ENCODE data around the gene AGGF1.
"Not testable (repeated sequence)": the region's sequence is repeated elsewhere in the genome, so short reads cannot be mapped to it uniquely, and the experiment has no call there.

Gene AGGF1

GRCh38 chr5:77028631-77029375, 1.4 kb upstream of the AGGF1 start:
- DNase-seq: no peak

GRCh38 chr5:77029376-77029885, 773 bp upstream of the AGGF1 start:
- DNase-seq: peak; percentile 9

DNA sequence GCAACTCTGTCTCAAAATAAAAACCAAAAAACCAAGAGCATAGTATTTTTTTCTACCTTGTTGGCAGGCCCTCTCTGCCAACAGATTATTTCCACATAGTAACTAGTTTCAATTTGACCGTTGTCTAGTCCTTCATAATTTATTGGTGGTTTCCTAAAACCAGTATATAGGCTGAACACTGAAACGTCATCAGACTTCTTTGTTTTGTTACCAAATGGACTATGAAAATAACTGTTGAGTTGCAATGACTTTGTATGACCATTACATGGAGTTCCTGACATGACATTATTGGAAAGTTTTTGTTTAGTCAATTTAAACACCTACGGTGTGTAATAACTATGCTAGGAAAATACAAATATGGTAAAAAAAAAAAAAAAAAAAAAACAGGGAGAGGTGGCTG, 1.7 kb downstream of the AGGF1 start:
- DNase-seq: no peak

GRCh38 chr5:77032635-77033034, 2.4 kb downstream of the AGGF1 start:
- no peak for DNase-seq

GRCh38 chr5:77033338-77033737, 3.1 kb downstream of the AGGF1 start:
- DNase-seq: no peak

DNA sequence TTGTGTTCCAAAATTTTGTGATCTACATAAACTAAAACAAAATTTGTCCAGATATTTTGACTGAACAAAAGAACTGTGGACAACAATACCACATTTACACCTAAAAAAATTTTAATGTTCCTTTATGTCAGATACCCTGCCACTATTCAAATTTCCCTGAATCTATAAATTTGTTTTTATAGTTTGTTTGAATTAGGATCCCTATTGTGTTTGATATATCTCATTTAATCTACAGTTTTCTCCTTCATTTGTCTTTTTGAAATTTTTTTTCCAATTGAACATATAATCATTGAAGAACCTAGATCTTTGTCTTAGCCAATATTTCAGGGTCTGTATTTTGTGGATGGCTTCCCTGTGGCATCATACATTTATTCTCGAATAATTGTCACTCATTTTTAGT, 5.7 kb downstream of the AGGF1 start:
- no peak for DNase-seq

- no peak for DNase-seq
Observed at GRCh38 chr5:77046416-77047073, 16.3 kb downstream of the AGGF1 start.

DNA sequence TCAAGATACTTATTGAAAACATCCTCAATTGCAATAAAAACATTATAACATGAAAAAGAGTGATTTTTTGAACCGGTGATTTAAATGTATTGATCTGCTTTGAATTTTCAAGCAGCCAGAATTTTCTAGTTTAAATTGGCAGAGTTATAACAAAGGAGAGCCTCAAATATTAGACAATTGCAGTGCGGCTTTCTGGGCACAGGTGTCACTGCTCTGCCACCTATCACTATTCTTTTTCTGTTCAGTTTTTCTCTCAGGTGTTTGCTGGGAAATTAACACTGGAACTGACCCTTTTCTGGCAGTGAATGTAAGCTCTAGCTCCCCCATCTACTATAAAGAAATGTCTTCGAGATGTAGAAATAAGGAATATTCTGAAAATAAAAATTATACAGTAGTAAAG, 33.8 kb downstream of the AGGF1 start:
- no peak for DNase-seq

GRCh38 chr5:77065256-77065655, 35.1 kb downstream of the AGGF1 start:
- no peak for DNase-seq

- DNase-seq: no peak
Observed at GRCh38 chr5:77066184-77066583, 36.0 kb downstream of the AGGF1 start.

DNA sequence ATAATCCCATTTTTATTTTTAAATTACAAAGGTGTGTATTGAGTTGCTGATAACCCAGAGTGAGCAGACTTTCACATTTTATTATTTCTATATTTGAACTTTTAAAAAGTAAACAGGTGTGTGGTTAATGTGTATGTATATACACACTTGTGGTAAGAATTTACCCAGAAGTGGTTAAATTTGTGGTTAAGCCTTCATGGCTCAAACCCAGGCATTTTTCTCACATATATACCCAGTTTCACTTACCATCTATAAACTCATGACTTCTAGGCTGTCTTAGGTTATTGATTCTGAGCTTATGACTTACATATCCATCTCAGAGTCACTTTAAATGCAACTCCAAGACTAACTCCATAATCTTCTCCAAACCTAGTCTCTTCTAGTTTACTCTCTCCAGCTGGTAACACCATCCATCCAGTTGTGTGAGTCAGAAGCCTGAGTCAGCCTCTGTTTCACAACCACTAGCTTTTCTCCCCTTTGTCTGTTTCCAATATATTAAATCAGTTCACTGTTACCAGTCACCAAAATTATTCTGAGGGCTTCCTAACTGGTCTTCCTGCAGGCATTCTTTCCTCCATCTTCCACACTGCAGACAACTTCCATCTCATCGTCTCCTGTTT, 36.7 kb downstream of the AGGF1 start:
- DNase-seq: no peak

DNA sequence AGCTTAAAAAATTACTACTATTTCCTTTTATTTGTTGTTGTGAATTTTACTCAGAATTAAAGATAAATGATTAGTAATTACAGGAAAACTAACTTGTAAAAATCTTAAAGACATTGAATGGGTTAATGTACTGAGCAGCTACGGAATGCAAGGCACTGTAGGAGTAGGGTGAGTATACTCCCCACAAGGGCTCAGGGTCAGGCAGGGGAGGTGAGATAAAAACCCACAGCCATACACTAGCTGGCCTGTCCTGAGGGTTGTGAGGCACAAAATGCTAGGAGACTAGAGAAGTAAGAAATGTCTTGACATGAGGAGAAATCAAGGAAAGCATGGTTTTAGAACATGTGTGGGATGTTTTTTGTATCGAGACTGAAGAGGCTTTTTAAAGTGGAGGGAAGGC, 43.5 kb downstream of the AGGF1 start:
- peak; percentile 29 for DNase-seq

DNA sequence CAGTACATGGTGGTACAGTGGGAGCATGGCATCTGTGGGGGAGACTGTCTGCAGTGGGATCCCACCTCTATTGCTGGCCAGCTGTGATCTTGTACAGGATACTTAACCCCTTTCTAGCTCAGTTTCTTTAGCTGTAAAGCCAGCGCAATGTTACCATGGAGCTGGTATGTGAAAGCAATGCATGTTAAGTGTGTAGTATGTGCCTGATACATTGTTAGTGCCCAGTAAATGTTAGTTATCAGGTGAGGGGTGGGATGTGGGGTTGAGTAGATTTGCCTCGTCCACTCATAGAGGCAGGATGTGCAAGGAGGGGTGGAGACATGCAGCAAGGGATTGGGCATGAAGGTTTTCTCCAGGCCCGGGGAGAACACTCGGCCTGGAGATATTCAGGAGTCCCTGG, 44.5 kb downstream of the AGGF1 start:
- DNase-seq: no peak

DNA sequence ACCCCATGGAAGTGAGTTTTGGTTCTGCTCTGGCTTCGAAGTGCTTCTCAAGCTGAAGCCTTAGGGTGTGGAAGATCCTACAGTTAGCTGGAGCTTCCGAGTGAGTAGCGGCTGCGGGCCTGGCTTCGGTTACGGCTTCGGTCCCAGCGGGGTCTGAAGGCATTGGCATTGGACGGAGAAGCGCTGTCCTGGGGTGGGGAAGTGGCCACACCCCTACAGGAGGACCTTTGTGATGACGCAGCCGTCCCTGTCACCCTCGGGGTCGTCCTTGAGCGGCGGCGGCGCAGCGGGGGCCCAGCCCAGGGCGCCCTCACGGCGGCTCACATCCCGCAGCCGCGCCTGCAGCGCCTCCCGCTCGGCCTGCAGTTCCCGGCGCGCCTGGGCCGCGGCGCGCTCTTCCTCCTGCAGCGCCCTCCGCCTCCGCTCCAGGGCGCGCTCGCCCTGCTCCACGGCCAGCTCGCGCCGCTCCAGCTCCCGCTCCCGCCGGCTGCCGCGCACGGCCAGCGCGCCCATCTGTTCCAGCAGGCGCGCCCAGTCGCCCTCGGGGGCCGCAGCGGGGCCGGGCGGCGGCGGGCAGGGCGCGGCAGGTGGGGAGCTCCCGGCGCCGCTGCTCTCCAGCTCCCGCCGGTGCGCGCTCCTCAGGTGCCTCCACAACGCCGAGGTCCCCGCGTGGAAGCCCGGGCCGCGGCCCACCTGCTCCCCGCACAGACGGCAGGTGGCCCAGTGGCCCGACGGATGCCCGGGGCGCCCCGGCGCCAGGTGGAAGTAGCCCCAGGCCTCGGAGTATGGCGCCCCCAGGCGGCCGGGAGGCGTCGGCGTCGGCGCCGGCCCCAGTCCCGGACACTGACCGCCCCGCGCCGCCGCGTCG, 47.0 kb downstream of the AGGF1 start:
- DNase-seq: peak; percentile 72

DNA sequence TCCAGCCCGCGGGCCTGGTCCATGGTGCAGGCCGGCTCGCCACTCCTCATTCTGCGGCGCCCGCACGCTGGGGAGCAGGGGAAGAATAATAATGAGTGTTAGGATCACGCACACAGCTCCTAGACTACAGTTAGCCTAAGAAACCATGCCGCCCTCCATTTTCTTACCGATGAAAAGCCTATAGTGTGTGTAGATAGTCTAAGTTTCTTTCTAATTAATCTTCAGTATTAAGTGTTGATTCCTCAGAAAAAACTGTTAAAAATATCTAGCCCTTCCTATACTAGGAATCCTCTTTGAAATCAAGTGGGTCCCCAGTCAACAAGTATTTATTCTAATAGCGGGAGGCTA, 47.6 kb downstream of the AGGF1 start:
- DNase-seq: no peak

DNA sequence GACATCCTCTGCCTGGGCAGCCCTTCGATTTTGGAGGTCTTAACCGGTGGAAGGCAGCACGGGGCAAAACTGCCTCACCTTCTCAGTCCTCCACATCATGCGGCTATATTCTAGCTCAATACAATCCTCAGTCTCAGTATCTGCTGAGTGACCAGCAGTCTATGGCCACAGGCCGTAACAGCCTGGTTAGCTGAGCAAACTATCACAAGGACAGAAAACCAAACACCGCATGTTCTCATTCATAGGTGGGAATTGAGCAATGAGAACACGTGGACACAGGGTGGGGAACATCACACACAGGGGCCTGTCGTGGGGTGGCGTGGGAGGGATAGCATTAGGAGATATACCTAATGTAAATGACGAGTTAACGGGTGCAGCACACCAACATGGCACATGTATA, 50.3 kb downstream of the AGGF1 start:
- DNase-seq: not testable (repeated sequence)

DNA sequence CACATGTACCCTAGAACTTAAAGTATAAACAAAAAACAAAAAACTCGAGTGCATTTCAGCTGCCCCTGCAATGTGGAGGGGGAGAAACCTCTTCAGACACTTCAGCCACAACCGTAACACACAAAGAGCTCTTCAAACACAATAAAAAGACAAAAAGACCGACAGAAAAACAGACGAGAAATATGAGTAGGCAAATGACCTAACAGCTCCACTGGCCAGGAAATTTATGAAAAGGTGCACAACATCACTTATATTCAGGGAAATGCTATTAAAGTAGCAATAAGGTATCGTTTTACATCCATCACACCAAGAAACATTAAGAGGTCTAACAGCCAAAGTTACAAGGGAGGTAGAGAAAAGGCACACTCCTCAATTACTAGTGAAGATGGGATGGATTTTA, 50.7 kb downstream of the AGGF1 start:
- no peak for DNase-seq

DNA sequence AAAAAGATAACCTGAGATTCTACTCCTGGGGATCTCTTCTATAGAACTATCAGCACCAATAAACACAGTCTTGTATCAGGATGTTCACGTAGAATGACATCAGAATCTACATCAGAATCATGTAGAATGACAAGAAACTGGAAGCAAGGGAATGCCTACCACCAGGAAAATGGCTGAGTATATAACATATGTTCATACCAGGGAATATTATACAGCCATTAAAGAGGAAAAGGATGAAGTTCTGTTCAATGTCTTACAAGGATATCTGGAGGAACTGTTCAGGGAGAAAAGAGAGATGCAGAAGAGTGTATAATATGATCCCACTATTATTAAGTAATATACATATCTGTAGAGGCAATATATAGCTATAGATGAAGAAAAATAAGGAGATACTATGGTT, 52.1 kb downstream of the AGGF1 start:
- DNase-seq: no peak

GRCh38 chr5:77083088-77083487, 52.9 kb downstream of the AGGF1 start:
- DNase-seq: no peak

- DNase-seq: no peak
Observed at GRCh38 chr5:77086368-77086688, 56.1 kb downstream of the AGGF1 start.

GRCh38 chr5:77086689-77087483, 56.7 kb downstream of the AGGF1 start, which contains the start of gene ZBED3:
TSS of gene ZBED3 (minus strand) at chr5:77087285. CDS start at chr5:77077878, 9,407 bp downstream.
- peak; percentile 79 for DNase-seq

All from hematopoietic multipotent progenitor cell treated with erythropoietin and hydrocortisone succinate and interleukin-3 and kit ligand, for 8 days (in vitro differentiated cells).